Right renal cortex interstitium (tissue), 3 donors: ENCODE measurements around the gene FBXO44. TPM values are rescaled to one million over a fixed set of nuclear protein-coding genes. Genes with fewer than 3 reads are reported as not detected.
"Not testable (repeated sequence)": the region's sequence is repeated elsewhere in the genome, so short reads cannot be mapped to it uniquely, and the experiment has no call there.

ENCODE experiments used
- DNase-seq, 3 donors: peaks; one replicate each; pipeline ENCODE4 v3.0.0-alpha.2; 2013; ENCODE audit warnings: low read depth in 3 of 3, low spot score in 2 of 3
- polyA plus RNA-seq, 3 donors: library from polyadenylated mRNA; unstranded; fragments of 120-200 nt; gene quantifications; one replicate each; pipeline ENCODE4 v1.2.1, GENCODE V29; 2013; ENCODE audit not compliant: insufficient read length in 3 of 3

Gene FBXO44
- polyA plus RNA-seq, result 10 to 100 TPM; 11.0 to 14.2 (median 11.8) TPM

GRCh38 chr1:11654137-11654938, at the start of gene FBXO44, which contains the start of gene FBXO2:
Gene FBXO44 (plus strand): TSS chr1:11654877. CDS start chr1:11655836, 959 bp downstream.
Gene FBXO2 (minus strand): TSS chr1:11654429. CDS start chr1:11654340, 89 bp downstream.
- no peak for DNase-seq

GRCh38 chr1:11606775-11607174, 47.9 kb upstream of the FBXO44 start:
- DNase-seq, result no peak

GRCh38 chr1:11608596-11609130, 46.0 kb upstream of the FBXO44 start:
- DNase-seq, result not testable (repeated sequence)

GRCh38 chr1:11609378-11609777, 45.3 kb upstream of the FBXO44 start:
- not testable (repeated sequence) for DNase-seq

- DNase-seq, result no peak
Observed at GRCh38 chr1:11610629-11611180, 44.0 kb upstream of the FBXO44 start.

- no peak for DNase-seq
Observed at GRCh38 chr1:11611638-11612327, 42.9 kb upstream of the FBXO44 start.

- DNase-seq, result no peak
Observed at GRCh38 chr1:11613347-11613746, 41.3 kb upstream of the FBXO44 start.

- DNase-seq, result no peak
Observed at GRCh38 chr1:11615090-11615489, 39.6 kb upstream of the FBXO44 start.

GRCh38 chr1:11616766-11617165, 37.9 kb upstream of the FBXO44 start:
- DNase-seq, result no peak

GRCh38 chr1:11617314-11617713, 37.4 kb upstream of the FBXO44 start:
- DNase-seq, result no peak

- no peak for DNase-seq
Observed at GRCh38 chr1:11617741-11618140, 36.9 kb upstream of the FBXO44 start.

GRCh38 chr1:11620405-11620804, 34.3 kb upstream of the FBXO44 start:
- DNase-seq, result no peak

- DNase-seq, result no peak
Observed at GRCh38 chr1:11620924-11621323, 33.8 kb upstream of the FBXO44 start.

GRCh38 chr1:11622398-11622797, 32.3 kb upstream of the FBXO44 start:
- DNase-seq, result no peak

GRCh38 chr1:11623702-11624101, 31.0 kb upstream of the FBXO44 start:
- no peak for DNase-seq

- DNase-seq, result no peak
Observed at GRCh38 chr1:11626551-11626950, 28.1 kb upstream of the FBXO44 start.

- no peak for DNase-seq
Observed at GRCh38 chr1:11628767-11629166, 25.9 kb upstream of the FBXO44 start.

GRCh38 chr1:11629184-11630016, 25.3 kb upstream of the FBXO44 start:
- DNase-seq, result no peak

GRCh38 chr1:11634365-11635192, 20.1 kb upstream of the FBXO44 start:
- DNase-seq, result no peak

GRCh38 chr1:11638121-11638520, 16.6 kb upstream of the FBXO44 start:
- DNase-seq, result no peak
